Kidney (tissue), 14 donors: Measurements from ENCODE around the gene KIAA1671. TPM values are rescaled to one million over a fixed set of nuclear protein-coding genes. Genes with fewer than 3 reads are reported as not detected.

ENCODE experiments used
- DNase-seq, 5 donors: peaks; one replicate each; pipeline ENCODE4 v3.0.0-alpha.2; 2013 to 2020
- FAIRE-seq: peaks from 2 replicates; lab custom pipeline; 2012; peaks lifted over from hg19 to GRCh38; lab: Jason Lieb, UNC
- H3K27ac ChIP-seq, 2 donors: one replicate each; pipeline ENCODE4 v1.7.0; 2013; ENCODE audit warnings: low read depth in 2 of 2, low read length in 2 of 2, inconsistent platforms in 1 of 2
- H3K27me3 ChIP-seq: one replicate; pipeline ENCODE4 v1.7.1; 2013; ENCODE audit warnings: low read length, inconsistent platforms; ENCODE audit not compliant: control insufficient read depth, insufficient read depth
- H3K36me3 ChIP-seq, 3 donors: one replicate each; pipeline versions ENCODE4 v1.7.0 to v1.7.1; 2013; ENCODE audit warnings: low read length in 3 of 3, control low read depth in 1 of 3, inconsistent platforms in 1 of 3; ENCODE audit not compliant: insufficient read depth in 3 of 3, control insufficient read depth in 2 of 3
- H3K4me1 ChIP-seq, 3 donors: one replicate each; pipeline versions ENCODE4 v1.7.0 to v1.7.1; 2013; ENCODE audit warnings: low read length in 3 of 3, inconsistent platforms in 1 of 3, low read depth in 1 of 3; ENCODE audit not compliant: control insufficient read depth in 2 of 3, insufficient read depth in 2 of 3
- H3K4me3 ChIP-seq, 3 donors: one replicate each; pipeline versions ENCODE4 v1.7.0 to v1.8.1; 2013; ENCODE audit warnings: low read length in 3 of 3, control low read depth in 1 of 3, inconsistent platforms in 1 of 3
- H3K9ac ChIP-seq, 3 donors: one replicate each; pipeline versions ENCODE4 v1.7.0 to v1.7.1; 2013; ENCODE audit warnings: low read length in 3 of 3, control low read depth in 1 of 3, inconsistent platforms in 1 of 3
- H3K9me3 ChIP-seq, 3 donors: one replicate each; pipeline versions ENCODE4 v1.7.0 to v1.7.1; 2013; ENCODE audit warnings: low read length in 3 of 3, control low read depth in 1 of 3, inconsistent platforms in 1 of 3; ENCODE audit not compliant: control insufficient read depth in 2 of 3, insufficient read depth in 1 of 3
- intact Hi-C: fragments of 100-400 bp; cut with DNase I; formaldehyde crosslinking; loops from one replicate; pipeline ENCODE4 v1.11.1; 2022
- polyA plus RNA-seq: library from polyadenylated mRNA; stranded (reverse); fragments of 350-450 nt; fragmentation: Illumina TruSeq; extraction: RNeasy Lipid Tissue Mini Kit (QIAGEN cat#74804); gene quantifications from one replicate; pipeline ENCODE4 v1.2.3, GENCODE V29; 2014; ENCODE audit warnings: low read depth, low replicate concordance; ENCODE audit not compliant: insufficient read depth
- total RNA-seq: library from RNA; stranded (reverse); fragmentation: NEBNext Ultra II Directional; extraction: Animal tissue kit (Norgen Biotek cat#: 25700); gene quantifications from one replicate; pipeline ENCODE4 v1.2.1, GENCODE V29; 2021
- TF ChIP-seq, protein P1 (sequence below): IDR thresholded peaks from 3 replicates; pipeline ENCODE4 v1.5.1; 2012; ENCODE audit warnings: mild to moderate bottlenecking, moderate library complexity, borderline replicate concordance; ENCODE audit not compliant: insufficient read depth; ENCODE audit errors: extremely low read depth
- donor health status: control.
- donor health status: control.
- donor health status: control.
- donor health status: control.
- donor health status: control.
- donor health status: DM: yes; HTN: yes; CAD: no.
- donor health status: Normal renal cell carcinoma (clear cell type).

Gene KIAA1671
- total and polyA plus RNA-seq, 2 donors from 2014 or later, result 7.3 to 65.2 TPM

DNA sequence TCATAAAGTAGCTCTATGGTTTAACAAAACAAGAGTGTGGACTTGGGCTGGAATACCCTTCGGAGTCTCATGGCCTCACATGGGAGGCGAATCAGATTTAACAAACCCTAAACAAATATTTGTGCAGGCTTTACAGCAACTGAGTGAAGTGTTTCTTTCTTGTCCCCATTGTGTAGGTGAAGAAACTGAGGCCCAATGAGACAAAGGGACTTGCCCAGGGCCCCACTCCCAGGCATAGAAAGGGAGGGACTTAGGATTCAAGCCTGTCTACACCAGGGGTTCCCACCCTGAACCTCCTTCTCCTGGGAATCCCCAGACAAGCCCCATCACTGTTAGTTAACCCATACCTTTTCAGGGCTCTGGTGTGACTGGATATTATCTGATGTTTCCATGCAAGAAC is 192.0 kb downstream of the KIAA1671 start:
- TF ChIP-seq, protein P1, sequence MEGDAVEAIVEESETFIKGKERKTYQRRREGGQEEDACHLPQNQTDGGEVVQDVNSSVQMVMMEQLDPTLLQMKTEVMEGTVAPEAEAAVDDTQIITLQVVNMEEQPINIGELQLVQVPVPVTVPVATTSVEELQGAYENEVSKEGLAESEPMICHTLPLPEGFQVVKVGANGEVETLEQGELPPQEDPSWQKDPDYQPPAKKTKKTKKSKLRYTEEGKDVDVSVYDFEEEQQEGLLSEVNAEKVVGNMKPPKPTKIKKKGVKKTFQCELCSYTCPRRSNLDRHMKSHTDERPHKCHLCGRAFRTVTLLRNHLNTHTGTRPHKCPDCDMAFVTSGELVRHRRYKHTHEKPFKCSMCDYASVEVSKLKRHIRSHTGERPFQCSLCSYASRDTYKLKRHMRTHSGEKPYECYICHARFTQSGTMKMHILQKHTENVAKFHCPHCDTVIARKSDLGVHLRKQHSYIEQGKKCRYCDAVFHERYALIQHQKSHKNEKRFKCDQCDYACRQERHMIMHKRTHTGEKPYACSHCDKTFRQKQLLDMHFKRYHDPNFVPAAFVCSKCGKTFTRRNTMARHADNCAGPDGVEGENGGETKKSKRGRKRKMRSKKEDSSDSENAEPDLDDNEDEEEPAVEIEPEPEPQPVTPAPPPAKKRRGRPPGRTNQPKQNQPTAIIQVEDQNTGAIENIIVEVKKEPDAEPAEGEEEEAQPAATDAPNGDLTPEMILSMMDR, result no peak
- FAIRE-seq (no peak), DNase-seq (no peak)
- H3K4me3 ChIP-seq, result no peak overlapping the region
- intact Hi-C loops, result no loop called here
- H3K9me3 ChIP-seq, result no peaks in the 10 kb centered on the region
- H3K27ac ChIP-seq, result no peak overlapping the region
- H3K4me1 ChIP-seq, result peaks cover 0 to 11% (median 11%) of the 10 kb centered on the region in 3 donors
- H3K36me3 ChIP-seq, result no peaks in the 10 kb centered on the region
- no peak overlapping the region for H3K9ac ChIP-seq
- no peaks in the 10 kb centered on the region for H3K27me3 ChIP-seq

GRCh38 chr22:25146307-25146706 is 193.8 kb downstream of the KIAA1671 start:
- Histone ChIP-seq H3K4me1 (peaks cover 0 to 17% (median 11%) of the 10 kb centered on the region in 3 donors), H3K27ac (no peak overlapping the region), H3K36me3 (no peaks in the 10 kb centered on the region), H3K9me3 (no peaks in the 10 kb centered on the region), H3K27me3 (no peaks in the 10 kb centered on the region), H3K4me3 (no peak overlapping the region), H3K9ac (no peak overlapping the region)
- TF ChIP-seq, protein P1, result no peak
- intact Hi-C loops, result no loop called here
- FAIRE-seq, result no peak
- no peak for DNase-seq

GRCh38 chr22:25146906-25147641 is 194.6 kb downstream of the KIAA1671 start:
- peak overlapping the region in 1 of 2 donors; percentile 23 for H3K27ac ChIP-seq
- no peaks in the 10 kb centered on the region for H3K36me3 ChIP-seq
- intact Hi-C loops, result no loop called here
- H3K4me1 ChIP-seq, result peaks cover 0 to 17% (median 11%) of the 10 kb centered on the region in 3 donors
- no peaks in the 10 kb centered on the region for H3K9me3 ChIP-seq
- H3K27me3 ChIP-seq, result no peaks in the 10 kb centered on the region
- no peak overlapping the region for H3K9ac ChIP-seq
- no peak overlapping the region for H3K4me3 ChIP-seq
- DNase-seq (no peak), FAIRE-seq (no peak)
- TF ChIP-seq, protein P1, result no peak

- Histone ChIP-seq H3K4me1 (peaks cover 0 to 17% (median 11%) of the 10 kb centered on the region in 3 donors), H3K36me3 (no peaks in the 10 kb centered on the region), H3K9ac (no peak overlapping the region), H3K4me3 (no peak overlapping the region), H3K9me3 (no peaks in the 10 kb centered on the region), H3K27me3 (no peaks in the 10 kb centered on the region), H3K27ac (peak overlapping the region in 1 of 2 donors; percentile 23)
- intact Hi-C loops, result no loop called here
- TF ChIP-seq, protein P1, result no peak
- FAIRE-seq, result no peak
- DNase-seq, result no peak
These were observed 195.1 kb downstream of the KIAA1671 start for GRCh38 chr22:25147642-25147928.
